ENCODE data around the gene P3H4.

P3H4 gene

DNA sequence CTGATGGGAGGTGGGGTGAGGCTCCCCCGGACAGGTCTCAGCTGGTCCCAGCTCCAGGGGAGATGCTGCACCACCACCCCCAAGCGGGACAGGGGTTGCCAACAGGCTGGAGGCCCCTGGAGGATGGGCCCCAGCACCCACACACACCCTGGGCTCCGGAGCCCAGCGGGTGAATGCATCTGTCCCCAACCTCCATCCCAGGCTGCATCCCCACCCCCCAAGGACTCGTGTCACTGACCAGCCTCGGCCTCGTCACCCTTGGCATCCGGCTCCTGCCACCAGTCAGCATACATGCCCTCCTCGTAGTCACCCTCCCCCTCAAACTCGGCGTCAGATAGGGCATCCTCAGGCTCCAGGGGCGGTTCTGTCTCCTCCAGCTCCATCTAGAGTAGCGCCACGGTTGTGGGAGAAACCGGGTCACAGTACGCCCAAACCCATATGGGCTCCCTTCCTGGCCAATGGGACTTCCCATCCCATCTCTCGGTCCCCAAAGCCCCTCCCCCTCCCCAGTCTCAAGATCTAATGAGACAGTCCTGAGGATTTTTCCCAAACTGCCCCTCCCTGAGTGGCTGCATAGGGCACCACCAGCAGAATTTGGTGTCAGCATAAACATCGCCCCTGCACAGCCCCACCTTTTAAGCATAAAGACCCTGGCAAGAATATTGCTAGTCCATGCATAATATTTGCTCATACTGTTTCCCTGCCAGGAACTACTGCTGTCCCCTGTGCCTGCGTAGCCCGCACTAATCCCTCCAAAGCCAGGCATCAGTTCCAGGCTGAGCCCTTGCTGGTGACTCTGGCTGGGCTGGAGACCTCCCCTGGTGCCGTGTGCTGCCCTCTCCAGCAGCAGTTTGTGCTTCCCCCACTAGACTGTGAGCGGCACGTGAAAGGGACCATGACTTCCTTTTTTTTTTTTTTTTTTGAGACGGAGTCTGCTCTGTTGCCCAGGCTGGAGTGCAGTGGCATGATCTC lies 8.4 kb downstream of the P3H4 start:
- H3K27ac ChIP-seq (ENCODE audit: low read length) = no peak overlapping the region
- peaks cover 4% of the 10 kb centered on the region for H3K4me1 ChIP-seq (ENCODE audit: control insufficient read depth, insufficient read depth, low read length)
- no CpG with 5 or more reads among the region's 24 CpGs for WGBS (ENCODE audit: insufficient coverage, insufficient read length)
- no peaks in the 10 kb centered on the region for H3K36me3 ChIP-seq (ENCODE audit: control insufficient read depth, insufficient read depth, low read length)
- no peaks in the 10 kb centered on the region for H3K27me3 ChIP-seq (ENCODE audit: control insufficient read depth, insufficient read depth, low read length)
- DNase-seq (ENCODE audit: low read depth, low spot score) = no peak
- no peak overlapping the region for H3K4me3 ChIP-seq (ENCODE audit: low read length)
- no peaks in the 10 kb centered on the region for H3K9me3 ChIP-seq (ENCODE audit: control insufficient read depth, insufficient read depth, low read length)

DNA sequence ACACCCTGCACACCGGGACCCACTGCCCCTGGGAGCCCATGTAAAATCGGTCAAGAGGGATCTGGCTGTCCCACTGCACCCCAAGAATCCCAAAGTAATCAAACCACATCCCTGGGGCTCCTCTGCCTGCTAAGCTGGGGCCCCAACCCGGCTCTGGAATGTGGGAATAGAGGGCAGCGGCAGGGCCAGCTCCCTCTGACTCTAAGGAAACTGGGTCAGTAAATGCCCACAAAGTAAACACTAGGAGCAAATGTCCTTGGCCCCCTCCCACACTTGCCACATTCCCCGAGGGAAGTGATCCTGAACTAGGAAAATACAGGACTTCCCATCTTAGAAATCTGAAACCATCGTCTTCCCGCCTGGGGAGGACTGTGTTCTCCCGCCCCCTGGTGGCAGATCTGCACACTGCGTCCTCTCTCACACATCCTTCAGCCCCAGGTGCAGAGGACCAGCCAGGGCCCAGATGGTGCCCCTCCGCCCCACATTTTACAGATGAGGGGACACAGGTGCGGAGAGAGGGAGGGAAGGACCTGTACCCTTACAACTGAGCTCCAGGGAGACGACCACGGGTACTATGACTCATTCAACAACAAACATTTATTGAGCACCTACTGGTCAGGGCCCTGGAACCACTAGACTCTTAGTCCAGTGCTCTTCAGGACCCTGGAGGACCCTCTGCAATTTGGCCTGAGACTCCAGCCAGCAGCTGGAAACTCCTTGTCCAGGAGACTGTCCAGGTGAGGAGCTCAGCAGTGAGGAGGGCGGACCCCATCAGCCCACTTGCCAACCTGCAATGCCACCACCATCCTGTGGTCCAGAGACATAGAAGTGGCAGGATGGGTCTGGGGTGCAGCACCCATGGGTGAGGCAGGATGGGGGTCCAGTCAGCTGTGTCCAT lies 10.1 kb downstream of the P3H4 start:
- peaks cover 4% of the 10 kb centered on the region for H3K4me1 ChIP-seq (ENCODE audit: control insufficient read depth, insufficient read depth, low read length)
- DNase-seq (ENCODE audit: low read depth, low spot score) = peak; percentile 81
- WGBS (ENCODE audit: insufficient coverage, insufficient read length) = no CpG with 5 or more reads among the region's 14 CpGs
- H3K9me3 ChIP-seq (ENCODE audit: control insufficient read depth, insufficient read depth, low read length) = no peaks in the 10 kb centered on the region
- H3K4me3 ChIP-seq (ENCODE audit: low read length) = no peak overlapping the region
- no peak overlapping the region for H3K27ac ChIP-seq (ENCODE audit: low read length)
- H3K27me3 ChIP-seq (ENCODE audit: control insufficient read depth, insufficient read depth, low read length) = no peaks in the 10 kb centered on the region
- no peaks in the 10 kb centered on the region for H3K36me3 ChIP-seq (ENCODE audit: control insufficient read depth, insufficient read depth, low read length)

DNA sequence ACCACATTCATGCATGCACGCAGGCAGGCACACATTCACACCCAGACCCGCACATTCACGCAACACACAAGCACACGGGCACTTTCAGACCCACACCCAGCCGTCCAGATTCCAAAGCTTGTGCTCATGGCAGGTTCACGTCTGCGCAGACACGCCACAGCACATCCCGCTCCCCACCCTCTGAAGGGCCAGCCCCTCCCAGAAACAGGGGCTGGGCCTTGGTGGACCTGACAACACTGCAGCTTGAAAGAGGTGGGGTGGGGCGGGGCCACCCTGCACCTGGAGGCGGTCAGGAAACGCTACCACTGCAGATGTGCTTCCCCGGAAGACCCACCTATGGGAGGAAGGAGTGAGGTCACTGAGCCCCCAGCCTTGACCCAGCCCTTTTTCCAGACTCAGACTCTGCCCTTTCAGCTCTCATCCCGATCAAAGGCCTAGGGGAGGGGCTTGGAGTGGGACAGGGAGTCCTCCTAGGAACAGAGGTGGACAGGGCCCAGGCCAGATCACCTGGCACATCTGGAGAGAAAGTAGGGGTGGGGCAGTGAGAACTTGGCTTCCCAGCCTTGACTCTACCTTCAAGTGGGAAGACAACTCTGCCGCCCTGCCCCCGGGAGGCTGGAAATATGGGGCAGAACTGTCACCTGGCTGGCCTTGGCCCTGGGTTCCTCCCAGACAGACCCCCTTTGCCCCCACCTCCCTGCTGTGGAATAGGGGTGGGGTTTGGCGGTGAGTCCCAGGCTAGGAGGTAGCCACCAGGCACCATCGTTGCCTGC lies 11.0 kb downstream of the P3H4 start:
- Histone ChIP-seq H3K4me3 (ENCODE audit: low read length) (no peak overlapping the region), H3K9me3 (ENCODE audit: control insufficient read depth, insufficient read depth, low read length) (no peaks in the 10 kb centered on the region), H3K27ac (ENCODE audit: low read length) (no peak overlapping the region), H3K4me1 (ENCODE audit: control insufficient read depth, insufficient read depth, low read length) (peaks cover 4% of the 10 kb centered on the region), H3K27me3 (ENCODE audit: control insufficient read depth, insufficient read depth, low read length) (no peaks in the 10 kb centered on the region), H3K36me3 (ENCODE audit: control insufficient read depth, insufficient read depth, low read length) (no peaks in the 10 kb centered on the region)
- peak; percentile 83 for DNase-seq (ENCODE audit: low read depth, low spot score)
- no CpG with 5 or more reads among the region's 18 CpGs for WGBS (ENCODE audit: insufficient coverage, insufficient read length)

DNA sequence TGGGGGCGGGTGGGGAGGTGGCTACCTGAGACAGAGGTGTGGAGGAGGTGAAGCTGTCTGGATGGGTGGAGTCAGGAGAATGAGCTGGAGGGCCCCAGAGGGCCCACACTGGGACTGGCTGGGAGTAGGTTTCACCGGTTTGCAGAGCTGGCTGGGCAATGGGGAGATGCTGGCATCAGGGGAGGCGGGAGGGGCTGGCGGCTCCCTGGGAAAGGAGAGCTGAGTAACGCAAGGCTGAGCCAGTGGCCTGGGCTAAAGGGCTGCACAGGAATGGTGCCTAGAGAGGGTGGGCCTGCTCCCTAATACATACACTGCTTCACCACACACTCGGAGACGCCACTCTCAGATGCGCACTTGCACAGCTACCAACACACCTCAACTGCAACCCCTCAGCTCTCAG lies 12.4 kb downstream of the P3H4 start:
- DNase-seq (ENCODE audit: low read depth, low spot score) = no peak
- Histone ChIP-seq H3K9me3 (ENCODE audit: control insufficient read depth, insufficient read depth, low read length) (no peaks in the 10 kb centered on the region), H3K36me3 (ENCODE audit: control insufficient read depth, insufficient read depth, low read length) (no peaks in the 10 kb centered on the region), H3K4me3 (ENCODE audit: low read length) (no peak overlapping the region), H3K4me1 (ENCODE audit: control insufficient read depth, insufficient read depth, low read length) (peaks cover 4% of the 10 kb centered on the region), H3K27me3 (ENCODE audit: control insufficient read depth, insufficient read depth, low read length) (no peaks in the 10 kb centered on the region), H3K27ac (ENCODE audit: low read length) (no peak overlapping the region)
- WGBS (ENCODE audit: insufficient coverage, insufficient read length) = no CpG with 5 or more reads among the region's 8 CpGs

DNA sequence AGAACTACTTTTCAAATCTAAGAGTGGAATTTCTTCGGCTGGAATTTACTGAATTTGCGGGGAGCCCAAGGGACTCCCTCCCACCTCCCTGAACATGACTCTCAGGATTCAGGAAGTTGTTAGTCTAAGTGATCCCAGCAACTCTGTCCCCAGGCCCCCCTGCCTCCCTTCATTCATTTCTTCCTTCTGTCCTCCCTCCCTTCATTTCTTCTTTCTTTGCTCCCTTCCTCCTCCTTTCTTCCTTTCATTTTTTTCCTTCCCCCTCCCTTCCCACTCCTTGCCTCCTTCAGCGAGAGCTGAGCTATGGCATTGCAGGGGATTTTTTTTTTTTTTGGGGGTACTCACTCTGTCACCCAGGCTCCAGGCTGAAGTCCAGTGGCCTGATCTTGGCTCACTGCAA lies 14.4 kb downstream of the P3H4 start:
- H3K36me3 ChIP-seq (ENCODE audit: control insufficient read depth, insufficient read depth, low read length) = no peaks in the 10 kb centered on the region
- no peak overlapping the region for H3K27ac ChIP-seq (ENCODE audit: low read length)
- H3K27me3 ChIP-seq (ENCODE audit: control insufficient read depth, insufficient read depth, low read length) = no peaks in the 10 kb centered on the region
- no peak for DNase-seq (ENCODE audit: low read depth, low spot score)
- WGBS (ENCODE audit: insufficient coverage, insufficient read length) = no CpG with 5 or more reads among the region's 3 CpGs
- H3K4me1 ChIP-seq (ENCODE audit: control insufficient read depth, insufficient read depth, low read length) = peaks cover 10% of the 10 kb centered on the region
- no peaks in the 10 kb centered on the region for H3K9me3 ChIP-seq (ENCODE audit: control insufficient read depth, insufficient read depth, low read length)
- H3K4me3 ChIP-seq (ENCODE audit: low read length) = no peak overlapping the region

DNA sequence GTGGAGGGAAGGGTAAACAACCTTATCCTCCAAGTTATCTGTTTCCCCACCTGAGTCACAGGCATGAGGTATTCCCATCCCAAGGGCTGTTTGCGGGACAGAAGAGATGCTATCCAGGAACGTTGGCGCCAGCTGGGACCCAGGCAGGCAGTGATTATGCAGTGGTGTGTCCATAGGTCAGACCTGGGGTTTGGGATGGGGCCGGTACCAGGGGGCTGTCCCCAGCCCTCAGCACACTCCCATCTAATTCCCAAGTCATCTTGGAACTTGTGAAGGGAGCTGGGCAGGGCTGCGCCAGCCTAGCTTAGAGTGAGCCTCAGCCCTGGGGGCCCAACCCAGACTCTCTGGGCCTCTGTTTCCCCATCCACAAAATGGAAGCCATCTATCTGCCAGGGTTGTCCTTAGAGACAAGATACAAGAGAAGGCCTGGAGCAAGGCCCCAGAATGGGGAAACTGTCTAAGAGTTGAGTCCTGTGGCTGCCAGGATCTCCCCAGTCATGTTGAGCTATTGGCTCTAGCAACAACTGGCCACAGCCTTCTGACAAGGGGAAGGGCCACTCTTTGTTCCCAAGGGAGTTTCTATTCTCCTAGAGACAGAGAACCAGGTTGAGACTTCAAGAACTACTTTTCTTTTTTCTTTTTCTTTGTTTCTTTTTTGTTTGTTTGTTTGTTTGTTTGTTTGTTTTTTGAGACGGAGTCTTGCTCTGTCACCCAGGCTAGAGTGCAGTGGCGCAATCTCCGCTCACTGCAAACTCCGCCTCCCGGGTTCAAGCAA lies 15.4 kb downstream of the P3H4 start:
- Histone ChIP-seq H3K36me3 (ENCODE audit: control insufficient read depth, insufficient read depth, low read length) (no peaks in the 10 kb centered on the region), H3K9me3 (ENCODE audit: control insufficient read depth, insufficient read depth, low read length) (no peaks in the 10 kb centered on the region), H3K27ac (ENCODE audit: low read length) (no peak overlapping the region), H3K4me3 (ENCODE audit: low read length) (no peak overlapping the region), H3K4me1 (ENCODE audit: control insufficient read depth, insufficient read depth, low read length) (peaks cover 10% of the 10 kb centered on the region), H3K27me3 (ENCODE audit: control insufficient read depth, insufficient read depth, low read length) (no peaks in the 10 kb centered on the region)
- DNase-seq (ENCODE audit: low read depth, low spot score) = no peak
- WGBS (ENCODE audit: insufficient coverage, insufficient read length) = no CpG with 5 or more reads among the region's 10 CpGs

DNA sequence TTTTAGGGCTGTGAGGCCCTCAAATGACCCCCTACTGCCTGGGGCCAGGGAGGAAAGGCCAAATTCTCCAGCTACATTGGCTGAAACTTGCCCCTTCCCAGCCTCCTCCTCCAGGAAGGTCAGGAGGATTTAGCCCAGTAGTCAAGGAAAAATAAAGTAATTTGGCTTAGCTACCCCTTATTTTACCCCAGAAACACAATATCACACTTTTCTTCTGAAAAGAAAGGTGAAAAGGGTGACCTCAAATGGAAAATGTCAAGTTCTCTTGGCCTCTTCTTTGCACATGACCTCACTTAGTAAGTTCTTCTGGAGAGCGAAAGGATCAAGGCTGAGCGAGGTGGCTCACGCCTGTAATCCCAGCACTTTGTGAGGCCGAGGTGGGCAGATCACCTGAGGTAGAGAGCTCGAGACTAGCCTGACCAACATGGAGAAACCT lies 17.2 kb downstream of the P3H4 start:
- Histone ChIP-seq H3K9me3 (ENCODE audit: control insufficient read depth, insufficient read depth, low read length) (no peaks in the 10 kb centered on the region), H3K27me3 (ENCODE audit: control insufficient read depth, insufficient read depth, low read length) (no peaks in the 10 kb centered on the region), H3K36me3 (ENCODE audit: control insufficient read depth, insufficient read depth, low read length) (no peaks in the 10 kb centered on the region), H3K4me1 (ENCODE audit: control insufficient read depth, insufficient read depth, low read length) (peaks cover 5% of the 10 kb centered on the region; the same call in 1 of the 2 replicates), H3K4me3 (ENCODE audit: low read length) (no peak overlapping the region), H3K27ac (ENCODE audit: low read length) (no peak overlapping the region)
- WGBS (ENCODE audit: insufficient coverage, insufficient read length) = no CpG with 5 or more reads among the region's 5 CpGs
- no peak for DNase-seq (ENCODE audit: low read depth, low spot score)

DNA sequence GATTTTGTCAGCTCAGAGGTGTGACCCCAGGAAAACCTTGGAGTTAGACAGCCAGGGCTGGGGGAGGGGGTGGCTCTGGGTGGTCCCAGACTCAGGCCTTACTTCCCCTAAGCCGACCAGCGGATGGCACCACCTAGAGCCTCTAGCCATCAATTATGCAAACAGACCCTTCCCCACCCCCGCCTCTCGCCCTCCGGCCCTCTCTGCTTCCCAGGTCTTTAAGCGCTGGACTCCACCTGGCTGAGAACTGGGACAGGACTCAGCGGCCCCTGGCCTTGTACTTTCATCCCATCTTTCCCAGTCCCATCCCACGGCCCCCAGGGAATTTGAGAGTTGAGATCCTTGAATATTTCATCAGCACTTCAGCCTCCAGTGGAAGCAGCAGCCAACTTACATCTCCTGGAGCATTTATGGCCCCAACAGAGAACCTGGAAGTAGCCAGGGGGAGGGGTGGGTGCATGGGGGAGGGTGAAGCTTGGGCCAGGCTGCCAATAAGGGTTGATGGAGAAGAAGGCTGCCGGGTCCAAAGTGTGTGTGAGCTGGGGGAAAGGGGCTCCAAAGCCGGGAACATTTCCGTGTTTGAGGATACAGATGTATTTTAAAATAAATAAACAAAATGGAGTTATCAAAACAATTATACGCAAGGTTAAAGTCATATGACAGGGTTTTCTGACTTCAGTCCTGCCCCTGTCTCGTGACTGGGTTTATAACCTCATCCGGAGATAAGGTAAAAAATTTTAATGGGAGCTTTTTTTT lies 17.8 kb downstream of the P3H4 start:
- no peak overlapping the region for H3K27ac ChIP-seq (ENCODE audit: low read length)
- H3K4me3 ChIP-seq (ENCODE audit: low read length) = no peak overlapping the region

More for the DNA sequence above, 17.8 kb downstream of the P3H4 start:
- Histone ChIP-seq H3K36me3 (ENCODE audit: control insufficient read depth, insufficient read depth, low read length) (no peaks in the 10 kb centered on the region), H3K27me3 (ENCODE audit: control insufficient read depth, insufficient read depth, low read length) (no peaks in the 10 kb centered on the region), H3K4me1 (ENCODE audit: control insufficient read depth, insufficient read depth, low read length) (peaks cover 5% of the 10 kb centered on the region; the same call in 1 of the 2 replicates), H3K9me3 (ENCODE audit: control insufficient read depth, insufficient read depth, low read length) (no peaks in the 10 kb centered on the region)
- WGBS (ENCODE audit: insufficient coverage, insufficient read length) = no CpG with 5 or more reads among the region's 14 CpGs
- no peak for DNase-seq (ENCODE audit: low read depth, low spot score)
